ENCODE data around the gene SH3D21. TPM values are rescaled to one million over a fixed set of nuclear protein-coding genes. Genes with fewer than 3 reads are reported as not detected.

The SH3D21 gene
- total and polyA plus RNA-seq, 2 of the 8 experiments (the other 6 are each of a cell fraction or from before 2014, with no cell fraction given): 3.4 to 8.6 TPM

GRCh38 chr1:36328713-36329112, 22.5 kb downstream of the SH3D21 start:
- H3K36me3 ChIP-seq (ENCODE audit: control insufficient read depth in 2 of 4, insufficient read depth in 4 of 4, low read length in 3 of 4): no peaks in the 10 kb centered on the region
- TF ChIP-seq SIX5 (IDR thresholded peaks at IDR 0.05; ENCODE audit: low read depth, low read length) (no peak), POLR2AphosphoS5 (IDR thresholded peaks at IDR 0.05; ENCODE audit: low read depth, low read length) (no peak), HDAC2 (IDR thresholded peaks at IDR 0.05; ENCODE audit: borderline replicate concordance in 1 of 2, low read depth in 2 of 2, low read length in 2 of 2) (no peak), CHD1 (IDR thresholded peaks at IDR 0.05; ENCODE audit: low read depth, low read length) (no peak)

More at GRCh38 chr1:36328713-36329112, 22.5 kb downstream of the SH3D21 start:
- H3K9me3 ChIP-seq (ENCODE audit: insufficient read depth in 2 of 2, low read depth in 1 of 2, low read length in 1 of 2): no peaks in the 10 kb centered on the region
- DNase-seq (ENCODE audit: low read depth in 1 of 2, low spot score in 2 of 2) (no peak), FAIRE-seq (no peak)
- no peak overlapping the region for H3K27ac ChIP-seq (ENCODE audit: low read depth, low read length)
- no peaks in the 10 kb centered on the region for H4K20me1 ChIP-seq (replicated peaks in 1 of 2; ENCODE audit: control insufficient read depth in 1 of 2, insufficient read depth in 2 of 2, low read length in 2 of 2)
- H3K23ac ChIP-seq (ENCODE audit: insufficient read length): no peak overlapping the region
- H3K4me3 ChIP-seq (ENCODE audit: extremely low read depth in 1 of 4, insufficient read depth in 2 of 4, low read depth in 3 of 4, low read length in 4 of 4): no peak overlapping the region
- no peak overlapping the region; the same call in 1 of the 2 replicates for H4K8ac ChIP-seq (ENCODE audit: extremely low read depth, insufficient read depth, low read length)
- H2BK15ac ChIP-seq (ENCODE audit: low read length): no peak overlapping the region
- H2AFZ ChIP-seq (ENCODE audit: low read length): no peak overlapping the region
- no peaks in the 10 kb centered on the region; the same call in 1 of the 2 replicates for H3K79me1 ChIP-seq (ENCODE audit: low read depth, low read length)
- no peak overlapping the region for H2AK5ac ChIP-seq (ENCODE audit: low read depth, low read length)
- no peak overlapping the region for H4K5ac ChIP-seq (ENCODE audit: insufficient read length, low read depth, low read length)
- peaks cover 0 to 15% (median 4%) of the 10 kb centered on the region in 4 experiments; a peak in 4 of 7 replicates for H3K27me3 ChIP-seq (replicated peaks in 1 of 4; ENCODE audit: control insufficient read depth in 3 of 4, extremely low read depth in 1 of 4, insufficient read depth in 3 of 4, low read length in 3 of 4)
- H3K4me2 ChIP-seq (ENCODE audit: insufficient read depth in 1 of 2, low read depth in 2 of 2, low read length in 2 of 2): no peak overlapping the region
- peaks cover 0 to 10% (median 5%) of the 10 kb centered on the region in 4 experiments; a peak in 6 of 7 replicates for H3K4me1 ChIP-seq (replicated peaks in 1 of 4; ENCODE audit: control insufficient read depth in 3 of 4, insufficient read depth in 4 of 4, low read length in 3 of 4)
- H3K79me2 ChIP-seq (ENCODE audit: control insufficient read depth in 1 of 2, insufficient read depth in 2 of 2, low read length in 2 of 2): no peaks in the 10 kb centered on the region
- no peak overlapping the region for H2BK12ac ChIP-seq (ENCODE audit: low read depth, low read length)
- POLR2A ChIA-PET (ENCODE audit: partially characterized antibody): interaction anchor here (1.4 to 1.5 kb wide), 2 partner anchors 14 to 58 kb away, joined by 4 to 5 read pairs; no protein-coding TSS in a partner anchor
- H2BK20ac ChIP-seq (ENCODE audit: low read length): no peak overlapping the region
- H3K9ac ChIP-seq (replicated peaks in 1 of 4; ENCODE audit: extremely low read depth in 1 of 4, low read depth in 3 of 4, low read length in 3 of 4): no peak overlapping the region
- no peak overlapping the region for H3K4ac ChIP-seq (replicated peaks; ENCODE audit: insufficient read length, low read depth, low read length)
- H3K23me2 ChIP-seq (ENCODE audit: low read depth, low read length): peaks cover 7% of the 10 kb centered on the region
- H3K56ac ChIP-seq (replicated peaks; ENCODE audit: insufficient read length, low read depth, low read length): no peak overlapping the region
- no peak overlapping the region for H3K18ac ChIP-seq (ENCODE audit: extremely low read depth, low read length)
- WGBS, 2 experiments (ENCODE audit: extremely low coverage in 1 of 2, insufficient coverage in 1 of 2, insufficient read length in 1 of 2, insufficient replicate concordance in 2 of 2, low coverage in 1 of 2, low lambda C conversion rate in 2 of 2, missing lambda C conversion rate in 1 of 2): 90% methylated on average over 6 of the region's 6 CpGs; no CpG with 5 or more reads in 1 of the 2 experiments
- CTCF ChIA-PET (ENCODE audit: partially characterized antibody): interaction anchor here (1.7 to 3.1 kb wide), 3 partner anchors 13 to 40 kb away, joined by 5 to 19 read pairs (median 5); partner anchors contain the start of gene SH3D21
- H3K14ac ChIP-seq (ENCODE audit: insufficient read length): no peak overlapping the region
- H2BK120ac ChIP-seq (replicated peaks; ENCODE audit: low read depth, low read length): no peak overlapping the region
- H4K91ac ChIP-seq (replicated peaks; ENCODE audit: insufficient read length, low read length): no peak overlapping the region
- no peak overlapping the region for H2BK5ac ChIP-seq (ENCODE audit: low read depth, low read length)
